ENCODE results near the gene SARDH. TPM values are rescaled to one million over a fixed set of nuclear protein-coding genes. Genes with fewer than 3 reads are reported as not detected.

The SARDH gene
- total and polyA plus RNA-seq, 2 of the 13 experiments (the other 11 are each of a cell fraction or from before 2014, with no cell fraction given): 11.6 to 34.9 TPM

DNA sequence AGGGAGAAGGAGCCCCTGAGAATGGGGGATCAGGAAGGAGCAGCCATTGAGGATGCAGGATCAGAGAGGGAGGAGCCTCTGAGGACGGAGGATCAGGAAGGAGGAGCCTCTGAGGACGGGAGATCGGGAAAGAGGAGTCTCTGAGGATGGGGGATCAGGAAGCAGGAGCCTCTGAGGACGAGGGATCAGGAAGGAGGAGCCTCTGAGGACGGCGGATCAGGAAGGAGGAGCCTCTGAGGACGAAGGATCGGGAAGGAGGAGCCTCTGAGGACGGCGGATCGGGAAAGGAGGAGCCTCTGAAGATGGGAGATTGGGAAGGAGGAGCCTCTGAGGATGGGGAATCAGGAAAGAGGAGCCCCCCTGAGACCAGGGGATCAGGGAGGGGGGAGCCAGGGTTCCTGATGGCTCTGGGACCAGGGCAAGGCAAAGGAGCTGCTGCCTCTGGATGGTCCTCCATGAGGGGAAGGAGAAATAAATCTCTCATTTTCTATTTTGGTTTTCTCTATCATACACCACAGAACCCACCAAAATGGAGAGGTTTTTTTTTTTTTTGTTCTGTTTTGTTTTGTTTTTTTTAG, 22.6 kb upstream of the SARDH start:
- H3K36me3 ChIP-seq (replicated peaks in 1 of 2; ENCODE audit: control insufficient read depth in 1 of 2, insufficient read depth in 2 of 2, low read length in 2 of 2): peaks cover 1 to 32% of the 10 kb centered on the region in 2 experiments
- H4K20me1 ChIP-seq (ENCODE audit: insufficient read depth, low read length): no peaks in the 10 kb centered on the region
- no peak overlapping the region for H3K9ac ChIP-seq (ENCODE audit: insufficient read depth, low read depth, low read length)
- in situ Hi-C loops (cut with HindIII; ENCODE audit: extremely low pct_ligation_motif_present, low pct_unique_long_range_greater_than_20kb): no loop called here
- H3K4me1 ChIP-seq (ENCODE audit: insufficient read depth, low read length): peaks cover 12% of the 10 kb centered on the region
- BruUV-seq (replicated peaks): no TSS peak
- intact Hi-C loops (cut with micrococcal nuclease; ENCODE audit: unreplicated experiment): no loop called here
- DNase-seq (ENCODE audit: low spot score) (no peak), FAIRE-seq (no peak), ATAC-seq (no peak)
- POLR2A ChIA-PET: interaction anchor here (2.4 kb wide), 1 partner anchor 22 kb away, joined by 9 read pairs; the partner anchor contains the start of gene SARDH
- no peak overlapping the region for H2AFZ ChIP-seq (ENCODE audit: low read length)
- no peaks in the 10 kb centered on the region for H3K9me3 ChIP-seq (ENCODE audit: low read length)
- H3K27ac ChIP-seq (ENCODE audit: extremely low read length, insufficient read depth, low read length): no peak overlapping the region
- H3K27me3 ChIP-seq (ENCODE audit: control insufficient read depth in 1 of 2, insufficient read depth in 2 of 2, low read length in 2 of 2): no peaks in the 10 kb centered on the region
- WGBS (ENCODE audit: low lambda C conversion rate): 95% methylated on average over 11 of the region's 11 CpGs
- TF ChIP-seq ZNF550 (CRISPR knock-in tag; IDR thresholded peaks at IDR 0.05; ENCODE audit: borderline replicate concordance) (no peak), ZNF263 (CRISPR knock-in tag; IDR thresholded peaks at IDR 0.05) (peak; percentile 36; the same call in 1 of the 2 replicates)
- TF ChIP-seq, protein P1, sequence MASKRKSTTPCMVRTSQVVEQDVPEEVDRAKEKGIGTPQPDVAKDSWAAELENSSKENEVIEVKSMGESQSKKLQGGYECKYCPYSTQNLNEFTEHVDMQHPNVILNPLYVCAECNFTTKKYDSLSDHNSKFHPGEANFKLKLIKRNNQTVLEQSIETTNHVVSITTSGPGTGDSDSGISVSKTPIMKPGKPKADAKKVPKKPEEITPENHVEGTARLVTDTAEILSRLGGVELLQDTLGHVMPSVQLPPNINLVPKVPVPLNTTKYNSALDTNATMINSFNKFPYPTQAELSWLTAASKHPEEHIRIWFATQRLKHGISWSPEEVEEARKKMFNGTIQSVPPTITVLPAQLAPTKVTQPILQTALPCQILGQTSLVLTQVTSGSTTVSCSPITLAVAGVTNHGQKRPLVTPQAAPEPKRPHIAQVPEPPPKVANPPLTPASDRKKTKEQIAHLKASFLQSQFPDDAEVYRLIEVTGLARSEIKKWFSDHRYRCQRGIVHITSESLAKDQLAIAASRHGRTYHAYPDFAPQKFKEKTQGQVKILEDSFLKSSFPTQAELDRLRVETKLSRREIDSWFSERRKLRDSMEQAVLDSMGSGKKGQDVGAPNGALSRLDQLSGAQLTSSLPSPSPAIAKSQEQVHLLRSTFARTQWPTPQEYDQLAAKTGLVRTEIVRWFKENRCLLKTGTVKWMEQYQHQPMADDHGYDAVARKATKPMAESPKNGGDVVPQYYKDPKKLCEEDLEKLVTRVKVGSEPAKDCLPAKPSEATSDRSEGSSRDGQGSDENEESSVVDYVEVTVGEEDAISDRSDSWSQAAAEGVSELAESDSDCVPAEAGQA (IDR thresholded peaks at IDR 0.05; ENCODE audit: low read depth): no peak
- TF ChIP-seq, protein P1 (CRISPR knock-in tag; IDR thresholded peaks at IDR 0.05; ENCODE audit: borderline replicate concordance): no peak
- no peak overlapping the region for H3K4me2 ChIP-seq (ENCODE audit: low read depth, low read length)
- no peaks in the 10 kb centered on the region for H3K79me2 ChIP-seq (ENCODE audit: insufficient read depth, low read length)
- CTCF ChIA-PET (ENCODE audit: low intra/inter-chr PET ratio, low total read pairs): no interaction called here
- no peak overlapping the region for H3K4me3 ChIP-seq (replicated peaks in 1 of 3; ENCODE audit: insufficient read depth in 1 of 3, low read depth in 2 of 3, low read length in 3 of 3)
